HG02642 (cell line): ENCODE data around the gene CREG1.
A peak's percentile ranks its signal among the peaks of the same experiment; 100 is the strongest.
"Not testable (repeated sequence)": the region's sequence is repeated elsewhere in the genome, so short reads cannot be mapped to it uniquely, and the experiment has no call there.

Experiments used
- ATAC-seq: cut with Tn5 transposase; IDR thresholded peaks from one replicate; pipeline ENCODE4 v1.9.1; 2021; ENCODE audit warnings: mild to moderate bottlenecking; ENCODE audit not compliant: unreplicated experiment, poor library complexity

Gene CREG1

DNA sequence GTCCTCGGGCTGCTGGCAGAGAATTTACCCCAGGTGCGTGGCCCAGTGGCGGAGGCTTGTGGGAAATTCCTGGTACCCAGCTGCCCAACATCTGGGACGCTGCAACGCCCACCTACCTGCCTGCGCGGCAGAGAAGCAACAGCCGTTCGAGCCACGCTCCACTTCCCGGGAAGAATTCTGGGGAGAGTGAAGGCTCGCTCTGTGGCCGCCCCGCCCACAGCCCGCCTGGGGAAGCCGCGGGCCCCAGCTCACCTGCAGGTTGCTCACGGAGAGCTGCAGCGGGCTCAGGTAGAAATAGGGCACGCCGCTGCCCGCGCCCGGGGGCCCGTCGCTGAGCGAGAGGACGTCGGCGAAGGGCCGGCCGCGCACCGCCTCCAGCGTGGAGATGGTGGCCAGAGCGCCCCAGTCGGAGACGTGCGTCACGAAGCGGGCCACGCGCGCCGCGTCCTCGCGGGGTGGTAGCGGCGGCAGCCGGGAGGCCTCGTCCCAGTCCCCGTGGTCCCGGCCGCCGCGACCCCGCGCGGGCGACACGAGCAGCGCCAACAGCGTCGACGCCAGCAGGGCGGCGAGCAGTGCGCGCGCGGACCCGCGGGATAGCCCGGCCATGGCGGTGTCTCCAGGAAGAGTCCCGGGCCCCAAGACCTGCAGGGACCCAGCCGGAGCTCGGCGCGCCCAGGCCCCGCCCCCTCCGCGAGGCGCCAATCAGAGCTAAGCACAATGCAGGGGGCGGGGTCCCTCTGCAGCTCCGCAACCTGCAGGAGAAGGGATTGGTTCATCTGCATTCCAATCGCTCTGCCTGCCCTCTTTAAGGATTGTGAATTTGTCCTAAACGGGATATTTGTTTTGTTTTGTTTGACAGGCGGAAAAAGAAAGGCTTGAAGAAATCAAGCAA is at the start of gene CREG1:
Gene CREG1, minus strand, starts transcription at position 627 of the 892 bp plus-strand sequence.
- ATAC-seq = peak; percentile 99

- no peak for ATAC-seq
Measured at GRCh38 chr1:167602840-167603239, 49.3 kb upstream of the CREG1 start.

DNA sequence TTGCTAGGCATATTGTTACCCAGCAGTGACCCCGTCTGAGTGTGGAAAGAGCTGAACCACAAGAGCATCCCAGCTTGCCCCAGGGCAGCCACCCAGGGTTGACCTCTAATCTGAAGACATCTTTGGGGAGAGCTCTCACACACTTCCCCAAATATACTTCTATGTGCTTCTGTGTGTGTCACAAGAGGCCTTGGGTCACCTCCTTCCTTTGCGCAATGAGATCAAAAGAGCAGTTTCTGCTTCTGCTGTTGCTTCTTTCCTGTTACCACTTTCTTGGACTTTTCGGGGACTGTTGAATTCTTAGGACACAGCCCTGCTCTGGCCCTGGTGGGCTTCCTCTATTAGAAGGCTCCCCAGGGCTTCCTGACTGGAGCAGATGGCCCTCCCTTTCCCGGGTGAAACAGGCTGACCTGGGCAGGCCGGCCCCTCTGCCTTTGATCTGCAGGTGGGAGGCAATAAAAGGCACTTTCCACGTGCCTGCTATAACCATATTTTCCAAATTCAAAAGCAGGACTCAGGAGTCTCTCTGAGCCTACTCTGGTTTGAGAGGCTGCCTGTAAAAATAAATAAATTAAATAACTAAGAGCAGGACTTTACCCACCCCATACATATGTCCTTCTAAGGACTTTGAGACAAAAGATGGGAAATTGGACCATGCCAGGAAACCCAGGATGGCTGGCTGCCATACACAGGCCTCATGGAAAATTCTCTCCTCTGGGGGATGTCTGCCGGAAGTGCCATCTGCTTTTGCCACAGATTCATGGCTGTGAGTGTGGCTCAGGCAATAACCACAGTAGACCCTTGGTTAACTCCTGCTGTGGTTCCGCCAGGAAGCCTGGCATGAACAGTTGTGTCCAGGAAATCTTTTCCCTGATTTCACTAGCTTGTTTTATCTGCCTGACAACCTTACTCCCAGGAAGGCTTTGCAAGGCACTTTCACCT is 48.2 kb upstream of the CREG1 start:
- no peak for ATAC-seq

DNA sequence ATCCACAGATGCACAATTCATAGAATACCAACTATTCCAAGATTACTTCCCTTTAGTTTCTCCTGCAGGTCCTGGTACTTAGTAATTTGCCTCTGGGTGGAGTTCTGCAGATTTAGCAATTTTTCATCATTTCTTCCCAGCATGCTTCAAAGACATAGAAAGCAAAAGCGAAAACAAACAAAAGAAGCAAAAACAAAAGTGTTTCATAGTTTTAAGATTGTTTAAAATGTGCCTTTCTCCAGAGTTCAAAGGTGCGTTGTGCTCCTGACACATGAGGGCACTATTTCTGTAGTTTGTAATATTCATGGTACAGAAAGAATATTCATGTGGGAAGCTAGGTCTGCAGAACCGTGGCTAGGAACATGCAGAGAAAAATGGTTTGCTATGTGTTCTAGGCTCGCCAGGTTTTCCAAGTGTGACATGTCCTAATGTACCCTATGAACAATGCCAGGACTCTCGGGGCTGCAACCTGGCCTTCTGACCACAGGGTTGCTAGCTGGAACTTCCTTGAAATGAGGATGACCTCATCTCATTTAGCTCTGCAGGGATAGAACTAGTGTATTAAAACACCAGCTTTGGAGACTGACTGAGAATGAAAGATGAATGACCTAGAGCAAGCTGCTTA is 46.5 kb upstream of the CREG1 start:
- ATAC-seq = peak; percentile 69

- no peak for ATAC-seq
Measured at GRCh38 chr1:167594822-167595221, 41.3 kb upstream of the CREG1 start.

- no peak for ATAC-seq
Measured at GRCh38 chr1:167593860-167594259, 40.3 kb upstream of the CREG1 start.

- ATAC-seq = no peak
Measured at GRCh38 chr1:167592475-167592874, 38.9 kb upstream of the CREG1 start.

- ATAC-seq = no peak
Measured at GRCh38 chr1:167588361-167588760, 34.8 kb upstream of the CREG1 start.

DNA sequence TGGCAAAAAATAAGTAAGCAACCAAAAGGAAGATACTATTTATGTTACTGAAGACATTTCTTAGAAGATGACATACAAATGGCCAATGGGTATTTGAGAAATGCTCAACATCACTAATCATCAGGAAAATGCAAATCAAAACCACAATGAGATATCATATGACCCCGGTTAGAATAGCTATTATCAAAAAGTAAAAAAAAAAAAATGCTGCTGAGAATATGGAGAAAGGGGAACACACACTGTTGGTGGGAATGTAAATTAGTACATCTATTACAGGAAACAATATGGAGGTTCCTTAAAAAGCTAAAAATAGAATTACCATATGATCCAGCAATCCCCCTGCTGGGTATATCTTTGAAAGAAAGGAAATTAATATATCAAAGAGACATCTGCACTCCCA is 34.3 kb upstream of the CREG1 start:
- no peak for ATAC-seq

DNA sequence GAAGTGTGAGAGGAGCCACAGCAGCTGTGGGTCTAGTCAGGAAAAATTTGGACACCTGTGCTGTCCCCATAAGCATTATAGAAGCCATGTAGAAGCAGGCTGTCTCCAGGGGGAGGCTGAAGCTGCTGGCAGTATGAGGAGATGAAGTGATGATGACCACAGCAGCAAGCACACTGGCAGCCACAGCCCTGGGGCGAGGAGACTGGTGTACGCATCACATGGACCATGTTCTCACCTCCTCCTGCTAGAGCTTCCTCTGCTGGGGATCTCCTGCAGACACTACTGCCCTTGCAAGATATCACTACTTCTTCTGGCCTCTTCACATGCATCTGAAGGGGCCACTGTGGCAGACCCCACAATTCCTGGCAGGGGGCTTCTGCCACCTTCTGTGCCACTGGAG is 33.8 kb upstream of the CREG1 start:
- no peak for ATAC-seq

DNA sequence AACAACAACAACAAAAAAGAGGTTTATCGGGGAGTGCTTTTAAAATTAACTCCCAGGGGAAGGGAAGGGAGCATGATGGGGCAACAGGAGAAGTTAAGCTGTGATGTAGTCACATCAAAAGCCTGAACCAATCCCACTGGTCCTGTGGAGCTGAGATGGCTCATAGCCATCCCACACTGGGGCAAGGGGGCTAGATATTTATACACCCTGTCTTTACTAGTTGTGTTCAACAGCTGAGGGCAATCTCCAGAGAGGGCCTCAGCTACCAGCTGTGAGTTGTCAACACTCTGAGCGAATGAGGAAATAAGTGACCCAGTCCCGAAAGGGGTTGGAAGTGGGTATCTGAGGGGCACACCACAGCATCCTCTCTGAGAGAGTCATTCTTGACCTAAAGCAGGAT is 31.0 kb upstream of the CREG1 start:
- ATAC-seq = no peak

DNA sequence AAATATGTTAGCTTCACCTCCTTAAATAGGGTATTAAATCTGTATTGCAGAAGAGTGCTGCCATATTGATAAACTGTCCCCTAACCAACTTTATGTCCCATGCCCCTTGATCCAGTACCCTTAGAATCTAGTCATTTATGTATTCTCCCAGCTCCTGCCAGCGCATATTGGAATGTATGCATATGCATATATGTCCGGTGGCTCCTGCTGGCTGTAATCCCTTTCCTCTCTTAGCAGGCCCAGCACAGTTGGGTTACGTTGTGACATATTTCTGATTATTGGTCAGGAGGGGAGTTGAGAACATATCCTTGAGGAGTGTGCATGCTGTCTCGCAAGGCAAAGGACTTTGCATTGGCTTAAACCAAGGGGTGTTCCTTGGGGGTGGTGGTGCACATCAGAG is 29.2 kb upstream of the CREG1 start:
- ATAC-seq = no peak

GRCh38 chr1:167582064-167582463 is 28.5 kb upstream of the CREG1 start:
- no peak for ATAC-seq

- ATAC-seq = no peak
Measured at GRCh38 chr1:167579986-167580385, 26.4 kb upstream of the CREG1 start.

- ATAC-seq = no peak
Measured at GRCh38 chr1:167578939-167579521, 25.5 kb upstream of the CREG1 start.

GRCh38 chr1:167575649-167576048 is 22.1 kb upstream of the CREG1 start:
- ATAC-seq = no peak

GRCh38 chr1:167573035-167573434 is 19.5 kb upstream of the CREG1 start:
- no peak for ATAC-seq

GRCh38 chr1:167570712-167571111 is 17.1 kb upstream of the CREG1 start:
- not testable (repeated sequence) for ATAC-seq

GRCh38 chr1:167567663-167568062 is 14.1 kb upstream of the CREG1 start:
- no peak for ATAC-seq

DNA sequence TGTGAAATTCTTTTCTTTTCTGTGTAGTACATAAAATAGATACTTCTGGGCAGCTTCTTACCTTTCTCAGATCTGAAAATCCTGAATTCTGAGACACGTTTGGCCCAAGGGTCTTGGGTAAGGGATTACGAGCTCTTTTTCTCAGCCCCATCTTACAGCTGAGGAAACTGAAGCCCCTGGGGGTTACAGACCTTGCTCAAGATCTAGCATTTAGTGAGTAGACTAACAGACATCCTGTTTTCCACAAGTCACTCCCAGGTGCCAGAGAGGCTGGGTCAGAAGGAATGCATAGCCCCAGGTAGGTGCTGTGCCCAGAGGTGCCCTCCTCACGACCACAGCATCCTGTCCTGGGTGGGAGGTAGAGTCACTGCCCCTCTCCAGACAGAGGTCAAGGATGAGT is 13.2 kb upstream of the CREG1 start:
- ATAC-seq = no peak
